AG10803 (cell line): ENCODE data around the gene CHMP2B.

Experiments
- DNase-seq: peaks from one replicate; pipeline ENCODE4 v3.0.0; 2010; ENCODE audit warnings: low read depth
- H3K4me3 ChIP-seq: 2 replicates; pipeline ENCODE4 v1.5.1; 2011; ENCODE audit warnings: mild to moderate bottlenecking, low read length, control low read depth
- CTCF ChIP-seq: conservative IDR thresholded peaks from 2 replicates; pipeline ENCODE4 v1.5.1; 2011; ENCODE audit warnings: mild to moderate bottlenecking, low read length, control low read depth, inconsistent platforms

The CHMP2B gene

GRCh38 chr3:87227104-87227834 lies at the start of gene CHMP2B:
CHMP2B (plus strand) TSS chr3:87227309; CDS start chr3:87227523, 214 bp downstream.
- peak within 1 kb of the TSS; percentile 97 for H3K4me3 ChIP-seq
- TF ChIP-seq CTCF, result no peak
- peak; percentile 89 for DNase-seq

- DNase-seq, result no peak
- no peak for TF ChIP-seq CTCF
- no peak overlapping the region for H3K4me3 ChIP-seq
Measured at GRCh38 chr3:87179642-87180041, 47.5 kb upstream of the CHMP2B start.

- no peak for DNase-seq
- no peak for TF ChIP-seq CTCF
- H3K4me3 ChIP-seq, result no peak overlapping the region
Measured at GRCh38 chr3:87181551-87181950, 45.6 kb upstream of the CHMP2B start.

GRCh38 chr3:87182023-87182422 lies 45.1 kb upstream of the CHMP2B start:
- H3K4me3 ChIP-seq, result no peak overlapping the region
- DNase-seq, result no peak
- no peak for TF ChIP-seq CTCF

GRCh38 chr3:87186608-87187159 lies 40.4 kb upstream of the CHMP2B start:
- H3K4me3 ChIP-seq, result no peak overlapping the region
- TF ChIP-seq CTCF, result no peak
- no peak for DNase-seq

- TF ChIP-seq CTCF, result no peak
- no peak for DNase-seq
- no peak overlapping the region for H3K4me3 ChIP-seq
Measured at GRCh38 chr3:87191175-87191574, 35.9 kb upstream of the CHMP2B start.

GRCh38 chr3:87191641-87192040 lies 35.5 kb upstream of the CHMP2B start:
- no peak for TF ChIP-seq CTCF
- DNase-seq, result no peak
- no peak overlapping the region for H3K4me3 ChIP-seq
